H1 (cell line): Measurements from ENCODE around the gene TRIM73. TPM values are rescaled to one million over a fixed set of nuclear protein-coding genes. Genes with fewer than 3 reads are reported as not detected.
"Not testable (repeated sequence)": the region's sequence is repeated elsewhere in the genome, so short reads cannot be mapped to it uniquely, and the experiment has no call there.

Experiments
- CTCF ChIA-PET: fragments of 300-600 bp; sonication (Branson Sonifier 250); formaldehyde crosslinking; loops from one replicate; lab custom pipeline; 2021; ENCODE audit not compliant: partially characterized antibody; lab: Charles Lee
- POLR2A ChIA-PET: fragments of 300-600 bp; sonication (Branson Sonifier 250); formaldehyde crosslinking; loops from one replicate; lab custom pipeline; 2021; ENCODE audit warnings: inconsistent platforms; ENCODE audit not compliant: partially characterized antibody; lab: Charles Lee
- DNase-seq, 2 experiments: peaks; one replicate each; pipeline versions ENCODE4 v3.0.0 to v3.0.0-alpha.2; 2010 to 2022; ENCODE audit warnings: low spot score in 2 of 2, low read depth in 1 of 2, mixed read lengths in 1 of 2
- FAIRE-seq: peaks from 2 replicates; lab custom pipeline; 2011; peaks lifted over from hg19 to GRCh38; lab: Jason Lieb, UNC
- H2AFZ ChIP-seq: 2 replicates; pipeline ENCODE4 v1.8.1; 2012; ENCODE audit warnings: low read length, inconsistent platforms
- H2AK5ac ChIP-seq: 2 replicates; pipeline ENCODE4 v1.6.1; 2013; ENCODE audit warnings: low read depth, low read length
- H2BK120ac ChIP-seq: replicated peaks from 2 replicates; pipeline ENCODE3; 2013; ENCODE audit warnings: low read depth, low read length, inconsistent platforms
- H2BK12ac ChIP-seq: 2 replicates; pipeline ENCODE4 v1.6.1; 2013; ENCODE audit warnings: low read depth, low read length
- H2BK15ac ChIP-seq: 2 replicates; pipeline ENCODE4 v1.6.1; 2013; ENCODE audit warnings: low read length
- H2BK20ac ChIP-seq: 2 replicates; pipeline ENCODE4 v1.6.1; 2013; ENCODE audit warnings: low read length
- H2BK5ac ChIP-seq: 2 replicates; pipeline ENCODE4 v1.6.1; 2013; ENCODE audit warnings: low read depth, low read length
- H3K14ac ChIP-seq: 2 replicates; pipeline ENCODE4 v1.6.1; 2013; ENCODE audit warnings: inconsistent platforms; ENCODE audit not compliant: insufficient read length
- H3K18ac ChIP-seq: 2 replicates; pipeline ENCODE4 v1.6.1; 2013; ENCODE audit warnings: low read length; ENCODE audit errors: extremely low read depth
- H3K23ac ChIP-seq: 2 replicates; pipeline ENCODE4 v1.6.1; 2013; ENCODE audit warnings: inconsistent platforms; ENCODE audit not compliant: insufficient read length
- H3K23me2 ChIP-seq: 2 replicates; pipeline ENCODE4 v1.6.1; 2013; ENCODE audit warnings: low read depth, low read length
- H3K27ac ChIP-seq: 2 replicates; pipeline ENCODE4 v1.6.1; 2011; ENCODE audit warnings: low read depth, low read length, inconsistent platforms
- H3K27me3 ChIP-seq, 4 experiments: replicated peaks in 1 of 4; 1 replicate in 1 of 4; 2 replicates in 3 of 4; pipeline versions ENCODE4 v1.6.1 to v1.8.1; 2011 to 2013; ENCODE audit warnings: low read length in 3 of 4, mild to moderate bottlenecking in 3 of 4, inconsistent platforms in 2 of 4, mixed read lengths in 2 of 4, moderate library complexity in 1 of 4; ENCODE audit not compliant: control insufficient read depth in 3 of 4, insufficient read depth in 3 of 4; ENCODE audit errors: extremely low read depth in 1 of 4
- H3K36me3 ChIP-seq, 4 experiments: 2 replicates each; pipeline versions ENCODE4 v1.6.1 to v1.8.1; 2011 to 2013; ENCODE audit warnings: mild to moderate bottlenecking in 4 of 4, low read length in 3 of 4, moderate library complexity in 2 of 4, control low read depth in 1 of 4, inconsistent platforms in 1 of 4; ENCODE audit not compliant: insufficient read depth in 4 of 4, control insufficient read depth in 2 of 4
- H3K4ac ChIP-seq: replicated peaks from 2 replicates; pipeline ENCODE3; 2013; ENCODE audit warnings: low read length, low read depth, mixed read lengths, inconsistent platforms; ENCODE audit not compliant: insufficient read length
- H3K4me1 ChIP-seq, 4 experiments: replicated peaks in 1 of 4; 1 replicate in 1 of 4; 2 replicates in 3 of 4; pipeline versions ENCODE4 v1.6.1 to v1.8.1; 2011 to 2013; ENCODE audit warnings: low read length in 3 of 4, inconsistent platforms in 2 of 4, mixed read lengths in 1 of 4; ENCODE audit not compliant: insufficient read depth in 4 of 4, control insufficient read depth in 3 of 4
- H3K4me2 ChIP-seq, 2 experiments: 2 replicates each; pipeline versions ENCODE4 v1.6.1 to v1.8.1; 2011 to 2013; ENCODE audit warnings: low read depth in 2 of 2, low read length in 2 of 2, control low read depth in 1 of 2, inconsistent platforms in 1 of 2, mild to moderate bottlenecking in 1 of 2; ENCODE audit not compliant: insufficient read depth in 1 of 2
- H3K4me3 ChIP-seq, 4 experiments: fragments of 200-600, 300-600 bp in 1 of 4; sonication (generic), shearing (Covaris generic), sonication (Bioruptor Twin) in 1 of 4; 2 replicates each; pipeline versions ENCODE4 v1.5.1 to v1.8.1; 2011 to 2016; ENCODE audit warnings: low read length in 4 of 4, low read depth in 3 of 4, control low read depth in 2 of 4, inconsistent platforms in 2 of 4, mild to moderate bottlenecking in 2 of 4, mixed read lengths in 1 of 4, moderate library complexity in 1 of 4; ENCODE audit not compliant: insufficient read depth in 2 of 4; ENCODE audit errors: extremely low read depth in 1 of 4
- H3K56ac ChIP-seq: replicated peaks from 2 replicates; pipeline ENCODE3; 2013; ENCODE audit warnings: low read depth, mild to moderate bottlenecking, mixed read lengths, low read length, inconsistent platforms; ENCODE audit not compliant: insufficient read length
- H3K79me1 ChIP-seq: 2 replicates; pipeline ENCODE4 v1.6.1; 2013; ENCODE audit warnings: low read depth, low read length, control low read depth
- H3K79me2 ChIP-seq, 2 experiments: 2 replicates each; pipeline versions ENCODE4 v1.6.1 to v1.8.1; 2012 to 2013; ENCODE audit warnings: low read length in 2 of 2, mild to moderate bottlenecking in 2 of 2, inconsistent platforms in 1 of 2; ENCODE audit not compliant: insufficient read depth in 2 of 2, control insufficient read depth in 1 of 2
- H3K9ac ChIP-seq, 4 experiments: replicated peaks in 1 of 4; 1 replicate in 1 of 4; 2 replicates in 3 of 4; pipeline versions ENCODE4 v1.6.1 to v1.8.1; 2011 to 2013; ENCODE audit warnings: low read depth in 3 of 4, low read length in 3 of 4, control low read depth in 2 of 4, mild to moderate bottlenecking in 2 of 4, moderate library complexity in 2 of 4, inconsistent platforms in 1 of 4; ENCODE audit errors: extremely low read depth in 1 of 4
- H3K9me3 ChIP-seq, 2 experiments: 2 replicates each; pipeline versions ENCODE4 v1.6.1 to v1.8.1; 2012 to 2013; ENCODE audit warnings: mild to moderate bottlenecking in 2 of 2, moderate library complexity in 2 of 2, control low read depth in 1 of 2, inconsistent platforms in 1 of 2, low read depth in 1 of 2, low read length in 1 of 2, mixed read lengths in 1 of 2; ENCODE audit not compliant: insufficient read depth in 2 of 2
- H4K20me1 ChIP-seq, 2 experiments: replicated peaks in 1 of 2; 2 replicates each; pipeline versions ENCODE3 to v1.8.1; 2011 to 2013; ENCODE audit warnings: inconsistent platforms in 2 of 2, low read length in 2 of 2, mild to moderate bottlenecking in 1 of 2; ENCODE audit not compliant: insufficient read depth in 2 of 2, control insufficient read depth in 1 of 2
- H4K5ac ChIP-seq: 2 replicates; pipeline ENCODE4 v1.6.1; 2013; ENCODE audit warnings: low read length, low read depth, mixed read lengths, inconsistent platforms; ENCODE audit not compliant: insufficient read length
- H4K8ac ChIP-seq: 2 replicates; pipeline ENCODE4 v1.8.0; 2013; ENCODE audit warnings: mild to moderate bottlenecking, moderate library complexity, low read length, inconsistent platforms; ENCODE audit not compliant: insufficient read depth; ENCODE audit errors: extremely low read depth
- H4K91ac ChIP-seq: replicated peaks from 2 replicates; pipeline ENCODE3; 2013; ENCODE audit warnings: low read length, mixed read lengths, inconsistent platforms; ENCODE audit not compliant: insufficient read length
- WGBS, 2 experiments: shearing (Covaris generic) in 1 of 2; methylation state at CpG; one replicate each; pipeline versions ENCODE4 v1.1.6 to v1.1.7; 2013 to 2015; ENCODE audit warnings: low lambda C conversion rate in 2 of 2, mixed read lengths in 2 of 2, inconsistent platforms in 1 of 2, low coverage in 1 of 2, missing lambda C conversion rate in 1 of 2; ENCODE audit not compliant: insufficient replicate concordance in 2 of 2, insufficient coverage in 1 of 2, insufficient read length in 1 of 2; ENCODE audit errors: extremely low coverage in 1 of 2, missing lambda C conversion rate in 1 of 2; 5-methylcytosine and 5-hydroxymethylcytosine counted together
- polyA plus RNA-seq, 7 experiments: library from polyadenylated mRNA; depleted of rRNA in 3 of 7; stranded (reverse) in 5 of 7; unstranded in 2 of 7; fragments of >200 nt in 5 of 7; fragments of 200-250 nt in 2 of 7; gene quantifications; 1 replicate in 5 of 7; 2 replicates in 1 of 7; 4 replicates in 1 of 7; pipeline versions ENCODE4 v1.2.1 to v1.2.3, GENCODE V29; 2011 to 2013; ENCODE audit warnings: missing spikeins in 2 of 7, mixed read lengths in 2 of 7
- total RNA-seq: library from RNA; stranded (reverse); fragmentation: NEBNext Ultra II Directional; extraction: Animal tissue kit (Norgen Biotek cat#: 25700); gene quantifications from 2 replicates; pipeline ENCODE4 v1.2.1, GENCODE V29; 2021

TRIM73 gene
- total and polyA plus RNA-seq, 2 of the 8 experiments (the other 6 are each of a cell fraction or from before 2014, with no cell fraction given), result 0.73 to 1.0 TPM

- H3K4me3 ChIP-seq, result peak overlapping the region in 1 of 4 experiments; percentile 20; a peak in 1 of 8 replicates
- H3K56ac ChIP-seq, H4K20me1 ChIP-seq, H2AK5ac ChIP-seq, H3K23ac ChIP-seq, DNase-seq, H2BK120ac ChIP-seq, H3K14ac ChIP-seq, H4K91ac ChIP-seq, H3K4ac ChIP-seq, H3K9ac ChIP-seq, H3K4me2 ChIP-seq, CTCF ChIA-PET, H2BK20ac ChIP-seq, H2BK15ac ChIP-seq, H3K27me3 ChIP-seq, H2AFZ ChIP-seq, H4K8ac ChIP-seq, H3K79me1 ChIP-seq, H2BK12ac ChIP-seq, H3K27ac ChIP-seq, H3K36me3 ChIP-seq, H3K9me3 ChIP-seq, POLR2A ChIA-PET, H2BK5ac ChIP-seq, H3K18ac ChIP-seq, H3K23me2 ChIP-seq, H3K4me1 ChIP-seq, H4K5ac ChIP-seq, H3K79me2 ChIP-seq: not testable (repeated sequence)
- peak; percentile 13 for FAIRE-seq
- no CpG with 5 or more reads among the region's 74 CpGs for WGBS, 2 experiments
These were observed 14.7 kb downstream of the TRIM73 start for GRCh38 chr7:75409880-75410822.

- H4K91ac ChIP-seq, H2AK5ac ChIP-seq, DNase-seq, H4K8ac ChIP-seq, H3K4me3 ChIP-seq, H2BK12ac ChIP-seq, H2BK15ac ChIP-seq, H2AFZ ChIP-seq, H3K36me3 ChIP-seq, H2BK5ac ChIP-seq, H2BK120ac ChIP-seq, H4K20me1 ChIP-seq, H3K18ac ChIP-seq, H3K79me2 ChIP-seq, FAIRE-seq, H3K56ac ChIP-seq, H4K5ac ChIP-seq, H3K14ac ChIP-seq, H3K23ac ChIP-seq, H2BK20ac ChIP-seq, H3K23me2 ChIP-seq, H3K4ac ChIP-seq, CTCF ChIA-PET, H3K9me3 ChIP-seq, H3K79me1 ChIP-seq, H3K9ac ChIP-seq, H3K4me1 ChIP-seq, H3K4me2 ChIP-seq, H3K27me3 ChIP-seq, H3K27ac ChIP-seq, POLR2A ChIA-PET: not testable (repeated sequence)
- WGBS, 2 experiments, result no CpG with 5 or more reads among the region's 13 CpGs
These were observed 15.4 kb downstream of the TRIM73 start for GRCh38 chr7:75410823-75411173.
